Fibroblast of upper back skin (primary cell): ENCODE data around the gene LZTS2.
"Not testable (repeated sequence)": the region's sequence is repeated elsewhere in the genome, so short reads cannot be mapped to it uniquely, and the experiment has no call there.

Experiments
- DNase-seq: peaks from one replicate; pipeline ENCODE4 v3.0.0-alpha.2; 2013

Gene LZTS2

GRCh38 chr10:101034404-101034803 is 34.8 kb downstream of the LZTS2 start:
- not testable (repeated sequence) for DNase-seq

- DNase-seq: no peak
Observed at GRCh38 chr10:101035314-101035713, 35.7 kb downstream of the LZTS2 start.

- no peak for DNase-seq
Observed at GRCh38 chr10:101035916-101036702, 36.5 kb downstream of the LZTS2 start.

GRCh38 chr10:101036726-101037125 is 37.1 kb downstream of the LZTS2 start:
- DNase-seq: no peak

- DNase-seq: no peak
Observed at GRCh38 chr10:101038484-101038883, 38.9 kb downstream of the LZTS2 start.

- DNase-seq: no peak
Observed at GRCh38 chr10:101040061-101040460, 40.5 kb downstream of the LZTS2 start.

- no peak for DNase-seq
Observed at GRCh38 chr10:101040851-101041250, 41.2 kb downstream of the LZTS2 start.

GRCh38 chr10:101041252-101041761 is 41.7 kb downstream of the LZTS2 start:
- peak; percentile 86 for DNase-seq

GRCh38 chr10:101042118-101042517 is 42.5 kb downstream of the LZTS2 start:
- no peak for DNase-seq

GRCh38 chr10:101042667-101043362 is 43.2 kb downstream of the LZTS2 start:
- DNase-seq: peak; percentile 93

GRCh38 chr10:101043363-101043707 is 43.7 kb downstream of the LZTS2 start:
- no peak for DNase-seq

- no peak for DNase-seq
Observed at GRCh38 chr10:101044117-101044516, 44.5 kb downstream of the LZTS2 start.

- no peak for DNase-seq
Observed at GRCh38 chr10:101046332-101047238, 47.0 kb downstream of the LZTS2 start.

- no peak for DNase-seq
Observed at GRCh38 chr10:101047268-101047667, 47.7 kb downstream of the LZTS2 start.

- DNase-seq: no peak
Observed at GRCh38 chr10:101047961-101048892, 48.6 kb downstream of the LZTS2 start.

- DNase-seq: no peak
Observed at GRCh38 chr10:101050208-101051069, 50.8 kb downstream of the LZTS2 start.

GRCh38 chr10:101052285-101052684 is 52.7 kb downstream of the LZTS2 start:
- DNase-seq: peak; percentile 60

GRCh38 chr10:101053516-101053915 is 53.9 kb downstream of the LZTS2 start:
- DNase-seq: peak; percentile 65

GRCh38 chr10:101054351-101054750 is 54.7 kb downstream of the LZTS2 start:
- no peak for DNase-seq

- DNase-seq: no peak
Observed at GRCh38 chr10:101054876-101055275, 55.3 kb downstream of the LZTS2 start.

- no peak for DNase-seq
Observed at GRCh38 chr10:101055411-101055810, 55.8 kb downstream of the LZTS2 start.
